ENCODE measurements around the gene NEU4. TPM values are rescaled to one million over a fixed set of nuclear protein-coding genes. Genes with fewer than 3 reads are reported as not detected.
"Not testable (repeated sequence)": the region's sequence is repeated elsewhere in the genome, so short reads cannot be mapped to it uniquely, and the experiment has no call there.

Gene NEU4
- total RNA-seq, 1 experiment from 2014 or later: 0.70 TPM

DNA sequence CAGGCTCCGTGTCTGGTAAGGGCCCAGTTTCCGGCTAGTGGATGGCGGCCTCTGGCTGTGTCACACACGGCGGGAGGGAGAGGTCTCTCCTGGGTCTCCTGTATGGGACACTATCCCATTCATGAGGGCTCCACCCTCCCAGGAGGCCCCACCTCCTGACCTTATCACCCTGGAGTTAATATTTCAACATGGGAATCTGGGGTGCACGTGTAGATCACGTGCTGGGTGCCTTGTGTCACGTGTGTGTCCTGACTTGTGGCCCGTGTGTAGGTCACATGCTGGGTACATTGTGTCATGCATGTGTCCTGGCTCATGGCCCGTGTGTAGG, 9.9 kb downstream of the NEU4 start:
- no peak overlapping the region for H2BK20ac ChIP-seq (ENCODE audit: low read depth, low read length, poor library complexity, severe bottlenecking)
- H2BK5ac ChIP-seq (ENCODE audit: insufficient read length, low read length): no peak overlapping the region
- H3K56ac ChIP-seq (ENCODE audit: insufficient read length, low read depth, low read length): no peak overlapping the region
- WGBS (ENCODE audit: extremely low coverage, insufficient read length, low lambda C conversion rate): no CpG with 5 or more reads among the region's 10 CpGs
- H3T11ph ChIP-seq (ENCODE audit: low read length): no peak overlapping the region
- no peak overlapping the region for H3K18ac ChIP-seq (ENCODE audit: insufficient read length, low read depth, low read length)
- no peak overlapping the region for H4K5ac ChIP-seq (ENCODE audit: insufficient read length, low read depth, low read length)
- no peak overlapping the region for H2BK12ac ChIP-seq (ENCODE audit: insufficient read length, low read depth, low read length)
- TF ChIP-seq, protein P1, sequence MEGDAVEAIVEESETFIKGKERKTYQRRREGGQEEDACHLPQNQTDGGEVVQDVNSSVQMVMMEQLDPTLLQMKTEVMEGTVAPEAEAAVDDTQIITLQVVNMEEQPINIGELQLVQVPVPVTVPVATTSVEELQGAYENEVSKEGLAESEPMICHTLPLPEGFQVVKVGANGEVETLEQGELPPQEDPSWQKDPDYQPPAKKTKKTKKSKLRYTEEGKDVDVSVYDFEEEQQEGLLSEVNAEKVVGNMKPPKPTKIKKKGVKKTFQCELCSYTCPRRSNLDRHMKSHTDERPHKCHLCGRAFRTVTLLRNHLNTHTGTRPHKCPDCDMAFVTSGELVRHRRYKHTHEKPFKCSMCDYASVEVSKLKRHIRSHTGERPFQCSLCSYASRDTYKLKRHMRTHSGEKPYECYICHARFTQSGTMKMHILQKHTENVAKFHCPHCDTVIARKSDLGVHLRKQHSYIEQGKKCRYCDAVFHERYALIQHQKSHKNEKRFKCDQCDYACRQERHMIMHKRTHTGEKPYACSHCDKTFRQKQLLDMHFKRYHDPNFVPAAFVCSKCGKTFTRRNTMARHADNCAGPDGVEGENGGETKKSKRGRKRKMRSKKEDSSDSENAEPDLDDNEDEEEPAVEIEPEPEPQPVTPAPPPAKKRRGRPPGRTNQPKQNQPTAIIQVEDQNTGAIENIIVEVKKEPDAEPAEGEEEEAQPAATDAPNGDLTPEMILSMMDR (conservative IDR thresholded peaks at IDR 0.05): no peak
- no peak overlapping the region; a peak in 1 of 5 replicates for H3K4me3 Mint-ChIP-seq
- peaks cover 0 to 5% (median 4%) of the 10 kb centered on the region in 3 experiments; a peak in 5 of 7 replicates for H3K36me3 Mint-ChIP-seq (ENCODE audit: insufficient read depth in 1 of 3, low read depth in 3 of 3)
- H3K23me2 ChIP-seq (ENCODE audit: insufficient read length, low read depth, low read length, poor library complexity, severe bottlenecking): no peaks in the 10 kb centered on the region
- H2AFZ ChIP-seq (ENCODE audit: low read length): no peak overlapping the region
- no peaks in the 10 kb centered on the region for H3K79me1 ChIP-seq (ENCODE audit: insufficient read depth, low read depth, low read length, poor library complexity, severe bottlenecking)
- H3K9ac ChIP-seq (ENCODE audit: extremely low read depth, insufficient read length, low read length): no peak overlapping the region
- peaks cover 8 to 10% of the 10 kb centered on the region in 2 experiments for H3K9me3 Mint-ChIP-seq
- no peak overlapping the region for H3K14ac ChIP-seq (ENCODE audit: insufficient read depth, low read length)
- H2BK15ac ChIP-seq (ENCODE audit: low read depth, low read length): no peak overlapping the region
- no peaks in the 10 kb centered on the region for H3K79me2 ChIP-seq (ENCODE audit: insufficient read depth, low read length)
- H3K4ac ChIP-seq (ENCODE audit: low read depth, low read length): no peak overlapping the region
- no peak overlapping the region for H3K27ac Mint-ChIP-seq
- no peaks in the 10 kb centered on the region for H3K4me1 ChIP-seq (ENCODE audit: insufficient read depth, low read length)
- no peak overlapping the region for H3K4me2 ChIP-seq (ENCODE audit: insufficient read depth, insufficient read length, low read length)
- no peaks in the 10 kb centered on the region for H4K20me1 ChIP-seq (ENCODE audit: control insufficient read depth, insufficient read depth, insufficient read length)
- H3K4me1 Mint-ChIP-seq: peaks cover 9 to 30% of the 10 kb centered on the region in 2 experiments
- H2AK5ac ChIP-seq (ENCODE audit: insufficient read length, low read length): no peak overlapping the region
- DNase-seq: no peak
- H2BK120ac ChIP-seq (ENCODE audit: low read depth, low read length, poor library complexity, severe bottlenecking): no peak overlapping the region
- H3K27ac ChIP-seq (ENCODE audit: insufficient read length, low read depth, low read length): no peak overlapping the region
- no peak overlapping the region for H3K23ac ChIP-seq (ENCODE audit: insufficient read length, low read depth, low read length)
- H4K91ac ChIP-seq (ENCODE audit: insufficient read length, low read depth, low read length): no peak overlapping the region
- no peak overlapping the region for H4K8ac ChIP-seq (replicated peaks; ENCODE audit: insufficient read length, low read depth, low read length)
- H3K9me3 ChIP-seq (ENCODE audit: control insufficient read depth, low read depth, low read length): no peaks in the 10 kb centered on the region
- H3K27me3 ChIP-seq (ENCODE audit: insufficient read depth, low read length): no peaks in the 10 kb centered on the region
- peaks cover 12% of the 10 kb centered on the region for H3K27me3 Mint-ChIP-seq (ENCODE audit: low read depth)

GRCh38 chr2:241819947-241820624, 11.1 kb downstream of the NEU4 start:
- not testable (repeated sequence) for H3K56ac ChIP-seq (ENCODE audit: insufficient read length, low read depth, low read length); H3T11ph ChIP-seq (ENCODE audit: low read length); H3K4me2 ChIP-seq (ENCODE audit: insufficient read depth, insufficient read length, low read length); H3K79me2 ChIP-seq (ENCODE audit: insufficient read depth, low read length); H3K9ac ChIP-seq (ENCODE audit: extremely low read depth, insufficient read length, low read length); H2AK5ac ChIP-seq (ENCODE audit: insufficient read length, low read length); H3K14ac ChIP-seq (ENCODE audit: insufficient read depth, low read length); H3K27ac Mint-ChIP-seq; H4K8ac ChIP-seq (replicated peaks; ENCODE audit: insufficient read length, low read depth, low read length); H2BK20ac ChIP-seq (ENCODE audit: low read depth, low read length, poor library complexity, severe bottlenecking); H2BK120ac ChIP-seq (ENCODE audit: low read depth, low read length, poor library complexity, severe bottlenecking); H3K4me1 ChIP-seq (ENCODE audit: insufficient read depth, low read length); H4K91ac ChIP-seq (ENCODE audit: insufficient read length, low read depth, low read length); H3K4me3 Mint-ChIP-seq; H3K27ac ChIP-seq (ENCODE audit: insufficient read length, low read depth, low read length); H3K23me2 ChIP-seq (ENCODE audit: insufficient read length, low read depth, low read length, poor library complexity, severe bottlenecking); H3K9me3 ChIP-seq (ENCODE audit: control insufficient read depth, low read depth, low read length); H2BK12ac ChIP-seq (ENCODE audit: insufficient read length, low read depth, low read length); H3K23ac ChIP-seq (ENCODE audit: insufficient read length, low read depth, low read length); H2BK5ac ChIP-seq (ENCODE audit: insufficient read length, low read length); H2BK15ac ChIP-seq (ENCODE audit: low read depth, low read length); H2AFZ ChIP-seq (ENCODE audit: low read length); H3K79me1 ChIP-seq (ENCODE audit: insufficient read depth, low read depth, low read length, poor library complexity, severe bottlenecking); H3K27me3 ChIP-seq (ENCODE audit: insufficient read depth, low read length); H3K18ac ChIP-seq (ENCODE audit: insufficient read length, low read depth, low read length); H3K4ac ChIP-seq (ENCODE audit: low read depth, low read length); H4K20me1 ChIP-seq (ENCODE audit: control insufficient read depth, insufficient read depth, insufficient read length); H3K36me3 Mint-ChIP-seq (ENCODE audit: insufficient read depth in 1 of 3, low read depth in 3 of 3); H4K5ac ChIP-seq (ENCODE audit: insufficient read length, low read depth, low read length)
- DNase-seq: peak; percentile 28
- WGBS (ENCODE audit: extremely low coverage, insufficient read length, low lambda C conversion rate): no CpG with 5 or more reads among the region's 27 CpGs
- peaks cover 9 to 29% of the 10 kb centered on the region in 2 experiments for H3K4me1 Mint-ChIP-seq
- H3K27me3 Mint-ChIP-seq (ENCODE audit: low read depth): peaks cover 18% of the 10 kb centered on the region
- peaks cover 10 to 11% of the 10 kb centered on the region in 2 experiments for H3K9me3 Mint-ChIP-seq
